ENCODE results near the gene EXD1.
A peak's percentile ranks its signal among the peaks of the same experiment; 100 is the strongest.
"Not testable (repeated sequence)": the region's sequence is repeated elsewhere in the genome, so short reads cannot be mapped to it uniquely, and the experiment has no call there.

Gene EXD1

GRCh38 chr15:41230650-41231421 lies at the start of gene EXD1, which contains the start of gene CHP1:
Gene EXD1 (minus strand): TSS chr15:41230757. CDS start chr15:41226575, 4,182 bp downstream.
Gene CHP1 (plus strand): TSS chr15:41231268. CDS start chr15:41231383, 115 bp downstream.
- DNase-seq, result peak; percentile 80

GRCh38 chr15:41279535-41280283 lies 49.2 kb upstream of the EXD1 start:
- DNase-seq, result no peak

- DNase-seq, result no peak
Observed at GRCh38 chr15:41278319-41278718, 47.8 kb upstream of the EXD1 start.

GRCh38 chr15:41276831-41277230 lies 46.3 kb upstream of the EXD1 start:
- no peak for DNase-seq

- no peak for DNase-seq
Observed at GRCh38 chr15:41269887-41270286, 39.3 kb upstream of the EXD1 start.

- DNase-seq, result no peak
Observed at GRCh38 chr15:41263891-41264351, 33.4 kb upstream of the EXD1 start.

GRCh38 chr15:41262571-41262970 lies 32.0 kb upstream of the EXD1 start:
- no peak for DNase-seq

GRCh38 chr15:41260924-41261323 lies 30.4 kb upstream of the EXD1 start:
- DNase-seq, result not testable (repeated sequence)

GRCh38 chr15:41259546-41260189 lies 29.1 kb upstream of the EXD1 start:
- no peak for DNase-seq

GRCh38 chr15:41258750-41259471 lies 28.4 kb upstream of the EXD1 start:
- no peak for DNase-seq

- no peak for DNase-seq
Observed at GRCh38 chr15:41256577-41257038, 26.1 kb upstream of the EXD1 start.

GRCh38 chr15:41256103-41256502 lies 25.5 kb upstream of the EXD1 start:
- DNase-seq, result no peak

GRCh38 chr15:41254560-41254959 lies 24.0 kb upstream of the EXD1 start:
- no peak for DNase-seq

- no peak for DNase-seq
Observed at GRCh38 chr15:41251411-41251810, 20.9 kb upstream of the EXD1 start.

- DNase-seq, result not testable (repeated sequence)
Observed at GRCh38 chr15:41250745-41251144, 20.2 kb upstream of the EXD1 start.

- DNase-seq, result peak; percentile 9
Observed at GRCh38 chr15:41241221-41241964, 10.8 kb upstream of the EXD1 start.

- no peak for DNase-seq
Observed at GRCh38 chr15:41238100-41238499, 7.5 kb upstream of the EXD1 start.

- DNase-seq, result no peak
Observed at GRCh38 chr15:41235929-41236328, 5.4 kb upstream of the EXD1 start.

- not testable (repeated sequence) for DNase-seq
Observed at GRCh38 chr15:41235228-41235627, 4.7 kb upstream of the EXD1 start.

- no peak for DNase-seq
Observed at GRCh38 chr15:41233367-41233771, 2.8 kb upstream of the EXD1 start.

- no peak for DNase-seq
Observed at GRCh38 chr15:41231422-41232226, 1.1 kb upstream of the EXD1 start.
